Choroid plexus epithelial cell (primary cell): ENCODE measurements around the gene PPP1R14C.

Experiments
- DNase-seq: peaks from one replicate; pipeline ENCODE4 v3.0.0-alpha.2; 2010; ENCODE audit warnings: low read depth
- H3K4me3 ChIP-seq: 2 replicates; pipeline ENCODE4 v1.5.1; 2011; ENCODE audit warnings: low read depth, mild to moderate bottlenecking, control low read depth, low read length, moderate library complexity
- CTCF ChIP-seq: conservative IDR thresholded peaks from 2 replicates; pipeline ENCODE4 v1.5.1; 2011; ENCODE audit warnings: low read depth, mild to moderate bottlenecking, control low read depth, inconsistent platforms, low read length, moderate library complexity

The PPP1R14C gene

GRCh38 chr6:150102750-150103270 lies 40.0 kb upstream of the PPP1R14C start:
- no peak for DNase-seq
- TF ChIP-seq CTCF, result no peak

GRCh38 chr6:150112233-150112632 lies 30.6 kb upstream of the PPP1R14C start:
- no peak overlapping the region for H3K4me3 ChIP-seq
- TF ChIP-seq CTCF, result no peak
- no peak for DNase-seq

More at GRCh38 chr6:150102750-150103270, 40.0 kb upstream of the PPP1R14C start:
- no peak overlapping the region for H3K4me3 ChIP-seq

GRCh38 chr6:150115769-150116168 lies 27.1 kb upstream of the PPP1R14C start:
- no peak overlapping the region for H3K4me3 ChIP-seq
- no peak for DNase-seq
- no peak for TF ChIP-seq CTCF

GRCh38 chr6:150116200-150116800 lies 26.5 kb upstream of the PPP1R14C start:
- TF ChIP-seq CTCF, result no peak
- no peak for DNase-seq
- no peak overlapping the region for H3K4me3 ChIP-seq

- no peak for TF ChIP-seq CTCF
- DNase-seq, result no peak
- no peak overlapping the region for H3K4me3 ChIP-seq
Observed at GRCh38 chr6:150118203-150118602, 24.6 kb upstream of the PPP1R14C start.

- DNase-seq, result no peak
- no peak overlapping the region for H3K4me3 ChIP-seq
- no peak for TF ChIP-seq CTCF
Observed at GRCh38 chr6:150118627-150119026, 24.2 kb upstream of the PPP1R14C start.

GRCh38 chr6:150119173-150119572 lies 23.7 kb upstream of the PPP1R14C start:
- TF ChIP-seq CTCF, result no peak
- H3K4me3 ChIP-seq, result no peak overlapping the region
- peak; percentile 38 for DNase-seq
